ENCODE results near the gene RFX3.

Gene RFX3

DNA sequence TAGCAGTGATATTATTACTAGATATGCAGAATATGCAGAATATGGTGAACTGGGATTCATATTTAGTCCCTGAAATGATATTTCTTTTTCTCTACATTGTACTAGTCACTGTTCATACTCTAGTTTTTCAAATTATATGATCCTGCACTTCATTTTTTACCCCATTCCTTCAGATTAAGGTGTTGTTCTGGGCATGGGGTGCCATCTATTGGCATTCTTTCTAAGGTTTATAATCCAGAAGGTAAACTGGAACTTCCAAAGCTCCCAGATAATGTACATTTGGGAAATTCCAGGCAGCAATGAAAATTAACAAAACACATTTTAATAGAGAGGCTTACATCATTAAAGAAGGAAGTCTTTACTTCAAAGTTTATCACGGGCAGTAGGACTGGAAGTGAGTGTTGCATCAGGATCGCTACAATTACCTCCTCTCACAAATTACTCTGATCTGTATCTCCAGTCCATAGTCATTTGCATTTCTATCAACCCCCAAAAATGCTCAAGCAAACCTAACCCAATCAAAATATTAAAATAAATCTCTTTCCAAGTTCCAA, 12.5 kb downstream of the RFX3 start:
- DNase-seq (ENCODE audit: low spot score): no peak

DNA sequence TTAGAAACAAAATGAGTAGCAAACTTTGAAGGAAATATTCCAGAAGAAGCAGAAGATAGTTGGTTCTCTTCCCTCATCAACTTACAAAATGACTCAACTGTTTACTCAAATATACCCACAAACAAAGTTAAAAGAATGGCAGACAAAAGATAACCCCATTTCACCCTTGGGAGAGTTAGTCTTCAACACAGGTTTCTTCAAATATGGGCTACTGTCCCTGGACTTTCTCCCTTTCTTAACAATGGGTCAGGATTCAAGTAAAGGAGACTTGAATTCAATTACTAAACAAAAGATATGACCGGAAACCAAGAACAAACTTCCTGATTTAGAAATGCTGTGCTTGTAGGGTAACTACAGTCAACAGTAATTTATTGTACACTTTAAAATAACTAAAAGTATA, 14.2 kb downstream of the RFX3 start:
- DNase-seq (ENCODE audit: low spot score): no peak

DNA sequence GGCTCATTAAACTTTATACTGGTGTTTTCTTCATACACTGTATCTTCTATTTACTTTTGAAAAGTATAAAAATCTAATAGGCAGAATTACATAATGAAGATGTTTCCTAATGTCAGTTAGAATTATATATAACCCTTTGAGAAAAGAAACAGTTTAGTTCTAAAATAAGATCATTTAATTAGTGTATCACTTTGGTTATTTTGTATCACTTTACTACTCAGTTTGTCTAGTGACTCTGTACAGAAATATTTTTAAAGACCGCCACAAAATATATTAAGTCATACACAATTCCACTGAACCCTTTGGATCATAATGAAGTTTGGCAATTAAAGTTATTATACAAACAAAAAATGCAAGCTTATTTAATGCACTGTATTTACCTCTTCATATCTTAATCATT, 15.0 kb downstream of the RFX3 start:
- DNase-seq (ENCODE audit: low spot score): no peak

DNA sequence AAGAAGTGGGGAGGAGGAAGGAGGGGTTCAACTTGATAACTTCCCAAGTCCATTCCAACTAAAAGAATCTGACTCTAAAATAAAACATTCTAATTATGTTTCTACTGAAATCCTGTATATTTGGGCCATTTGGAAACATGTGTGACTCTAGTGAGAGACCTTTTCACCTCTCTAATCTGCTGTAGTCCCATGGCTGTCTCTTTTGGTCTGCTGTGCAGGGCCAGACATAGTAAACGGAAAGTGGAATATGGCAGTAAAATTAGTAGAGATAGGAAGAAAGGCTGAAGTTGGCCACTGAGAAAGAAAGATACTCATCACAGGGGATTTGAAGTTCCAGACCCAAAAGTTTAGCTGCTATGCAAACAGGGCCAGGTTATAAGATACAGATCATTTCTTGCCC, 15.9 kb downstream of the RFX3 start:
- DNase-seq (ENCODE audit: low spot score): no peak

DNA sequence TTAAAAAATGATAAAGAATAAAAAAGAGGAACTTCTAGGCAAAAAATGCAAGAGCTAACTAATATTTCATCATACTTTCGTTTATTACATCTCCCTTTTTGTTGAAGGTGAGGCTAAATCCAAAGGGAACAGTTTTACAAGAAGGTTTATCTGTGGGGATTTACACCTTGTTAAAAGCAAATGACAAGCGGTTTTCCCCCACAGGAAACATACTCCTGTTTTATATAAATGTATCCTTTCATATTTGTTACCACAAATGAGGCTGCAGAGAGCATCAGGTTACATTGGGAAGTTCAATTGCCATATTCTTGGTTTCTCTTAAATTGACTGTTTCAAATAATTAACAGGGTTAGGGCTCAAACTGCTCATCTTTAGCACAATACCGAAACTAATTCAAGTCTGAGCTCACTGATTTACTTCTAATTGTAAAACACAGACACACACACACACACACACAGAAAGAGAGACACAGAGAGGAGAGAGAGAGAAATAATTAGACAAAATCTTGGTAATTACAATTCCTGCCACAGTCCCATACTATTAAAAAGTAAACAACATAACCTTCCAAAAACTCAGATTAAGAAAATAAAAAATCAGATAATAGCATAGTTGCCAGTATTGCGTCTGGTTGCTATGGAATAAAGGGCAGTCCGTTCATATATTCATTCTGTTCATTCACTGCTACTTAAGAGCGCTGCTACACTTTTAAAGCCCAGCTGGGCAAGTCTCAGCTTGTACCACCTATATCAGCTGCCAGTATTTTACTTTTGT, 17.1 kb downstream of the RFX3 start:
- no peak for DNase-seq (ENCODE audit: low spot score)

DNA sequence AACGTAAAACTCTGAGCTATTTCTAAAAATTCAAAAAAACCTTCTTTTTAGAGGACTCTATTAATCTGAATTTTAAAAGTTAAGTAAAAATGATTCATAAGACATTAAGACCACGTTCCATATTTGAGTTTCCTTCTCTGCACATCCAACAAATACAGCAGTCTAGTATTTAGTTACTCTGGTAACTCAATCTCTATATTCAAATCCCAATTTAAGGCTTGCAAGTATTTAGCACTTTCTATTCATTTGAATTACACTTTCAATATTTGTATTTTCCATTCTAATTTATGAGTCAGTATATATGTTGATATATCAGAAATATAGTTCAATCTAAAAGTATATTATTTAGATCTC, 17.7 kb downstream of the RFX3 start:
- DNase-seq (ENCODE audit: low spot score): no peak

DNA sequence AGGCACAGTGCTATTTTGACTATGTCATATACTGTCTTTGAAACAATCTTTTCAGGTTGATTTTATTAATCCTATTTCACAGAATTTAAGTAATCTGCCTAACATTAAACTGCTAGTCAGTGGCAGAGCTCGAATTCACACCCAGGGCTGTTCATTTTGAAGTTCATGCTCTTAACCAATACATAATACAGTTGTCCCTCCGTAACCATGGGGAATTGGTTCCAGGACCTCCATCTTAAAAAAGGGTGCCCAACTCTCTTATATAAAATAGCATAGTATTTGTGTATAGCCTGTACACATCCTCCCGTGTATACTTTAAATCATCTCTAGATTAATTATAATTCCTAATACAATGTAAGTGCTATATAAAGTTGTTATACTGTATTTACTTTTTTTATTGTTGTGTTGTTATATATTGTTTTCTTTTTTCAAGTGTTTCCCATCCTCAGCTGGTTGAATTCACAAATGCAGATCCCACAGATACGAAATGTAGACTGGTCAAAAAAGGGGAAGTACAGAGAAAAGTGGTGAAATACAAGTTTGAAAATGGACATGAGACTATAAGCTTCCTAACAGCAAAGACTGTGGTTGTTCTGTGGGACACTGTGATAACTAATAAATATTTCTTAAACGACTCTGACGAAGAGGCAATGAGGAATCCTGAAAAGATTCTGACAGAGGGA, 18.3 kb downstream of the RFX3 start:
- no peak for DNase-seq (ENCODE audit: low spot score)

DNA sequence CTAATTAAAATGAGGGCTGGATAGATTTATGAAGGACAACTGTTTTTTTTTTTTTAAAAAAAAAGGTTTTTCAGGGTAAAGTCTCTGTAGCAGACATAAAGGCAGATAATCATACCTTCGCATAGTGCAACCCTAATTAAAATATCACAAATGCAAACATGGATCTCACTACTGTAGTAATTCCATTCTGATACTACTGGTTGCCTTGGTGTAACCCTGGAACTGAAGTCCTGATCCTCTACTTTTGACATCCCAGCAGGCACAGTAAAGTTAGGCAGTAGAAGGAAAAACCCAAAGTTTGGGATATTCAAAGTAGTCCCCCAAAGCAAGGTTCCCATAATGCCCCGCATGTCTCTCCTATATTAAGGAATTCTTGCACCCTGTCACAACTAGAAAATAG, 19.6 kb downstream of the RFX3 start:
- no peak for DNase-seq (ENCODE audit: low spot score)

DNA sequence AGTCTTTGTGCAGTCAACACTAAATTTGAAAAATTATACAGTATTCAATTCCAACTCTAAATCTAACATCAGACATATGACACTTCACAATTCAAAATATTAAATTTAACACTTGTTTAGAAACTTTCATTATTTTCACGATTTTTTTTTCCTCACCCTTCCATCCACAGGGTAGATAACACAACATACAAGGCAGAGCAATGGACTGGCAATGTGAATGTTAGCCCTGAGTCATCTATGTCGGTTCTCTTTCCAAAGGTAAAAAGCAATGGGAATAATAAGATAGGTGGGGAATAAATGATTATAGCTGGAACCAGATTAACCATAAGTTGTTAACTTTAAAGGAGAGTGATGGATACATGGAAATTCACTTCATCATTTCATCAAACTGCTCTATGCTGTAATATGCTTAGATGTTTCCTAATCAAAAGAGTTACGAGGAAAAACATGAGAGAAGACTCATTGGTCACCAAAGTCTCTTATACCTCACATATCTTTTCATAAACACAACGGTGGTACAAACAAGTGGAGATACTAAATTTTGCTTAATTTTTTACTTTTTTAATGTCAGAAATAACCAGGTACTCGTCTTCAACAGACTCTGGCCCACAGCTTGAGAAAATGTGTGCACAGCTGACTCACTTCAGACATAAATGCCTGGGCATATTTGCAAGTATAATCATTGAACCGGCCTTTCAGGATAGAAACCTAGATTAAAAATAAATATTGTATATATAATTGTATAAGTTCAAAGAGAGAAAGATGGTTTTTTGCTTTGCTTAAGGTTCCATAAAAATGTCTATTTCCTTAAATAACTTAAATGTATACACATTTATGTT, 23.0 kb downstream of the RFX3 start:
- DNase-seq (ENCODE audit: low spot score): no peak

DNA sequence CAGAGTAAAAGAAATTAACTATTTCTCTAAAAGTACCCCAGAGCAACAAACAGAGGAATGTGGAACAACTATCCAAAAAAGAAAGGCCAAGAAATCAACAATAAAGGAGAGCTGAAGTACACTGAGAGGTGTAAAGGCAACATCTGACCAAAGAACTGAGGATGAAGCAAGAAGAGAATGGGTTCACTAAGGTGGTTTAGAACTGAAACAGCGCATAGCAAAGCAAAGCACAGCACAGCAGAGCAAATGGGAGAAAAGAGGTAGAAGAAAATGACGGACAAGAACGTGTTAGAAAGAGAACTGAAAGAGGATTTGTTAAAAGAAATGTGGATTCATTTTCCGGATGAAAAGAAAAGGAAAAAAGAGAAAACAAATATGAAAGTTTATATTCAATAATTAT, 25.8 kb downstream of the RFX3 start:
- no peak for DNase-seq (ENCODE audit: low spot score)

DNA sequence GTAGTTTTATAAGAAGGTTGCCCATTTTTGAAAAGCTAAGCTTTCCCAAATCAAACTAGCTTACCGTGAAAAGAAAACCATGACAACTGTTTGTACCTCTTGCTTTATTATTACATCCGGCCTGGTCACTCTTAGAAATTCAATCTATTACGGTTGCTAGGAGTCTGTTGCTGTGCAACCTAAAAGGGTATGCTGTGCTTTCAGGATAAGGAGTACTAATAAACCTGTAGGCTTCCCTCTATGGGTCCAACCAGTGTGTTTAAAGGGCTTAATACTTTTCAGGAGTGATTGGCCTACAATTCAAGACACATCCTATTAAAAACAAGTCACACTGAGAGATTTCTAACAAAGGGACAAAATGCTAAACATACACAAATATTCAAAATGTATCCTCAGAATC, 27.1 kb downstream of the RFX3 start:
- DNase-seq (ENCODE audit: low spot score): no peak

DNA sequence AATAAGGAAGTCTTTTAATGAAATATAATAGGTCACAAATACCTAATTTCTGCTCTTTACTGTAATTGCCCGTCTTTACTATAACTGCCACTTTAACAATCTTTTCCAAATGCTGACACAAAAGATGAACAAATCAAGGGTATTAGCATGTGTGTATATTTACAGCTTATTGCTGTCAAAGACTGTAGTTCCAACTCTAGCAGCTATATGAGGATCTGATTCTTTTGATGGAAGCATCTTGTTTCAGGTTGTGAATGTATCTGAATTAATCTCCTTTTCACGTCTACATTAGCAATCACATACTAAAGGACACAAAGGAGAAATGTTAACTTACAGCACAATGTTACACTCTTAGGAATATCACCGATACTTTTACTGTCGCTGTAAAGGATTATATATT, 27.9 kb downstream of the RFX3 start:
- no peak for DNase-seq (ENCODE audit: low spot score)

DNA sequence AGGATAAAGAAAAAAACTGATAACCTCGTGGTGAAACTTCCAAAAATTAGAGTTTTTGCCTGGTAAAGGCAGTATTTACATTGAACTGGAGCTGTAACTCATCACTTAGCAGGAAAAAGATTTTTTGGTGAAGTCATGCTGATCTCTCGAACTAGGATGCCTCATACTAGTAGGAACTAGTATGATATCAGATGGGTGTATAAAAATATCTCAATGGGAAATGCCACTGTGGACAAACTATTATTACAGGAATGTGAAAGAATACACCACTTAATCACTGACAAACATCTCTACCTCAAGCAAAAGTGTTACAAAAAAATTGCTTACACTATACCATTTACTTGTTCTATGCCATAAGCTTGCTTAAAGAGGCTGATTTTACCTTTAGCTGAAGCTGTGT, 28.4 kb downstream of the RFX3 start:
- DNase-seq (ENCODE audit: low spot score): no peak

DNA sequence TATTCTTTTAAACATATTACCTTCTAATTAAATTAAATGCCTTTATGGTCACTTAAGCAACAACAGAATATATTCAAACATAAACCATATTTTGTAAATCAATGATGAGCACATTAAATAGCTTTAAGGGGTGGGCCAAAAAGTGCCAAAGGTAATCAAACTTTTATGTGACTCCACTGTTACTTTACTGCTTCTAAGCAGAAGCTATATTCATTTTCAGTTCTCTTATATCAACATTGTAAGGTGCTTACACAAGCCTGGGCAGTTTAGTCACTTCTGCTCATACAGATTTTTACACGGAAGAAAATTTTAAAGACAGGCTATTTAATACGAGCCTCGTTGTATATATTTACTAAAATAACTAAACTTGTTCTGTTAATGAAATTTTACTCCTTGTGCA, 29.9 kb downstream of the RFX3 start:
- DNase-seq (ENCODE audit: low spot score): no peak

DNA sequence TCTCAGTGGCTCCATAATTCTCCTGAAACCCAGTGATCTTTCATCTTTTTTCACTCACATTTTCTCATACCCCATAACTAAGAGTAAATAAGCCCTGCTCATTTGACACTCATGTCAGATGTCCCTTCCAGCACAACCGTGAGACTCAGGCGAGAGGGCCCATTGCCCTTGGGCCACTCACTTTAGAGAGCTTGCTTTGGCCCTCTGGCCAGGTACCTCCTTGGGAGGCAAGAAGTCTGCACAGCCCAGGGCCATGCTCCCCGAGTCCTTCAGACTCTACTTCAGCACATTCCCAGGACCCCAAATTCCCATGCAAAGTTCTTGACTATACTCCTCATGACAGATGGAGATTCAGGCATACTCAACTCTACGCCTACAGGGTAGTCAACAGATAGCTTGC, 33.6 kb downstream of the RFX3 start:
- DNase-seq (ENCODE audit: low spot score): no peak

DNA sequence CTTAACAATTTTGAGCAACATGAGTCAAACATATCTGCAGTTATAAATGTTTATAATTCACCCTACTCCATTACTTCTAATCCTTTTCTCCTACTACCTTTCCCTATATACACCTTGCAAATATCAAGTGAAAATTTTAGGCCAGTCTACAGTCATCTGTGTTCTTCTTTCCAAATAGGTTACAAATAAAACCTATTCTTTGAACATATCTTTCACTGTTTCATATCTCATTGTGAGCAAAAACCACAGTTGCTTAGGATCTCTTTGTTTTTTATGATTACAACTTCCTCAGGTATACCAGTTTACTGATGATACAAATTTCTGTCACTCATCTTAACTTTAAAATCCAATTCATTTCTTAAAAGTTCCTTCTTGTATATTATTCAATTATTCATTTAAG, 34.4 kb downstream of the RFX3 start:
- no peak for DNase-seq (ENCODE audit: low spot score)

DNA sequence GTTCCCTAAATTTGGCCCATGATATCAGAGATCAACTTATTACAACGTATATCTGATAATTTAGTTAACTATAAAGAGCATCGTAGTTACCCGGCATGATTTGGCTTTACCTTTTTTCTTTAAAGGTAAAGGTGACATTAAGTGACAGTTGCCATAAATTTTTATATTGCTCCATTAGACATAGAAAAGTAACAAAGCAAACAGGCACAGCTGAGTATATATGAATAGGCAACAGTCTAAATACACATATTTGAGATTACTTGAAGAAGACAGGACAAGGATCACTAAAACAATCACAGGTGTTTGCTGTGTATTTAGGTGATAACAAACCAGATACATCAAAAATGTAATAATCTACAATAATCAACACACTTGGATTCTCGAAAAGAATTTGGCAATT, 34.8 kb downstream of the RFX3 start:
- no peak for DNase-seq (ENCODE audit: low spot score)

DNA sequence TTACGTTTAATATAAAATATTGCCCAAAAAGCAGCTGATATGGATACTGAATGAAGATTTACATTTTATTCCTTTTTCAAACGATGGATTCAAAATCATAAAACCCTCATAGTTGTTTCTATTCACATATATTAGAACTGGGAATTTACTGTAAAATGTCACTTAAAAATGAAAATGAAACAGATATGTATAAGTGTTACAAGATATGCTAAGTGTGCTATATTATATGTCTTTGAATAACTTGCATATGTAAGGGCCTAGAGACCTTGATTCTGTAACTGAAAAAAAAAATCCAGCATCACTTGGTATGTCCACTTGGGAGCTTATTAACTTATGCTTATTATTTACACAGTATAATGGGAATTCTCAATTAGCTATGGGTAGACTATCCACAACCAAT, 43.2 kb downstream of the RFX3 start:
- DNase-seq (ENCODE audit: low spot score): no peak

DNA sequence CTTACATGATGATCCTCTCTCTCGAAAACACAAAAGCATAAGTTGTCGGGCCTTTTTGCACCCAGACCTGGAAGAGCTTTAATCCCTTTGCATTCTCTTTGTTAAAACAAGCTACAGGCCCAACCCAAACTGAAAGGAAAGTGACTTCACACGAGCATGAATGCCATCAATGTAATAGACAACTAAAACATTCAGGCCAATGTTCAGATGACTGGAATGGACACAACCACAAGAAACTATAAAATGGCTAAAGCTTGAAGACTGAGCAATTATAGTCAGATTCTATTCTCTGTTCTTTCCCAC, 45.5 kb downstream of the RFX3 start:
- DNase-seq (ENCODE audit: low spot score): no peak

DNA sequence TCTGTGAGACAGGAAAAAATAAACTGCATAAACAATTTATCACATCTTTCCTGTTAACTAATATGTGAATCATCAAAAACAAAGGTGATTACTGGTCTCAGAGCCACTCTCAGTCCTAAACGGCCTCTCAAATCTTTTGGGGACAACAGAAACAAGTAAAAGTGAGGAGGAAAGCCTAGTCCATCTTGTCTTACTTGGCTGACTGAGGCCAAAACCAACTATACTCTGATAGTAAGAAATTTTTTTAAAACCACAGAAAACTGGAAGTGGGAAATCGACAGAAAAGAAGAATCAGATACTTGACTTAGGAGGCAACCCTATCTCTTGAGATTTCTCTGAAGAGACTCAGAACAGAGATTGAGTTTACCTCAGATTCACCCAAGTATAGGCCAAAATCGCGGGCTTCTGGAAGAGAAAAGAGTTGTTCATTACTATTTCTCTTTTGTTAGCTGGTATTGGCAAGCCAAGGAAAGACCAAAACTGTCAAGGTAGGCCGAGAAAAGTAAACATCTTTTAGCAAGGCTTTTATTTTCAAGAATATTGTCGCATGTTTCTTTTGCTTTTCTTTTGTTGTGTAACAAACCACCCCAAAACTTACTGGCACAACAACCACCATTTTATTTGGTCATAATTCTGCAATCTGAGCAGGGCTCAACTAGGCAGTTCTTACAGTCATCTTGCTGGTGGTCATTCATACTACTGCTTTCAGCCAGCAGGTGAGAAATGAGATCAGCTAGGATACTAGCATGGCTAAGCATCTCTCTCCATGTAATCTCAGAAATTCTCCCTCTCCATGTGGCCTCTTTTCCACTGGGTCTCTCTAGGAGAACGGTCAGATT, 46.1 kb downstream of the RFX3 start:
- DNase-seq (ENCODE audit: low spot score): no peak

DNA sequence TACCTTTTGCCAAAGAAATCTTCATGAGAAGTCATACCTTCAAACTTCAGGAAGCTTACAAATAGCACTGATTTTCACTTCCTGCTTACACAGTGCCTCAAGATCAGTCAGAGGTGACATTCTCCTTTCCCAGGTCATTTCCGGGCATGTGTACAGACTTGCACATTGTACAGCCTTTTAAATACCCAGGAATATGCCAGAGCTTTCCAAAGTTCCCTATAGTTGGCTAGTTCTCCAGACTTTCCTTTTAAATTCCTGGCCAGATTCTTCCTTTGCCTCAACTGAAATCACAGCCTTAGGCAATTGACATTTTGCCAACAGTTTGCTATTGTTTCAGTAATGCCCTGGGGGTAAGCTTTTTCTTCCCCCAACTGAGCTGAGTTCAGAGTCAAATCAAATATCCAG, 47.2 kb downstream of the RFX3 start:
- DNase-seq (ENCODE audit: low spot score): peak; percentile 11

DNA sequence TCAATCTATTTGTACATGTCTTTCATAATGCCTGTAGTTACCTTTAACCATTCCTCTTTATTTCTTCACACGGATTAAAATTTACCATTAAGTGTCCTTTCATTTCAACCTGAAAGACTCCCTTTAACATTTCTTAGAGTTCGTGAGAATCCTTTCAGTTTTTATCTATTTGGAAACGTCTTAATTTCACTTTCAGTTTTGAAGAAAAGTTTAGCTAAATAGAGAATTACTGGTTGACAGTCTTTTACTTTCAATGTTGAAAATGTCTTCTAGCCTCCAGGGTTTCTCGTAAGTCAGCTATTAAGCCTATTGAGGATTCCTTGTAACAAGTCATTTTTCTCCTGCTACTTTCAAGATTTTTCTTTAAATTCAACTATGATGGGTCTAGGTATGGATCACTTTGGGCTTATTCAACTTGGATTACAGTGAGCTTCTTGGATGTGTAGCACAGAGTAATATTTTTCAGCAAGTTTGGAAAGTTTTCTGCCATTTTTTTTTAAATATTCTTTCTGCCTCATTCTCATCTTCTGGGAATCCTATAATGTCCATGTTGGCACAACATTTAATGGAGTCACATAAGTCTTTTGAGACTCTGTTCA, 48.5 kb downstream of the RFX3 start:
- DNase-seq (ENCODE audit: low spot score): no peak

Data from RKO (cell line).